ENCODE results near the gene MATN4. TPM values are rescaled to one million over a fixed set of nuclear protein-coding genes. Genes with fewer than 3 reads are reported as not detected.
"Not testable (repeated sequence)": the region's sequence is repeated elsewhere in the genome, so short reads cannot be mapped to it uniquely, and the experiment has no call there.

Gene MATN4
- not detected for total RNA-seq
- polyA plus RNA-seq: not detected

- H3K27ac Mint-ChIP-seq: peak within 1 kb of the TSS in 1 of 7 donors; percentile 79
- H3K36me3 Mint-ChIP-seq: no peaks in the 10 kb centered on the region
- Histone ChIP-seq H3K4me1 (ENCODE audit: insufficient read depth, low read length) (peaks cover 6% of the 10 kb centered on the region), H3K27me3 (ENCODE audit: insufficient read depth, low read length) (peaks cover 6% of the 10 kb centered on the region), H3K4me3 (ENCODE audit: low read length in 2 of 2) (no peak within 1 kb of the TSS), H3K36me3 (ENCODE audit: insufficient read depth, low read length) (no peaks in the 10 kb centered on the region), H3K9me3 (ENCODE audit: control insufficient read depth in 1 of 2, low read length in 2 of 2) (no peaks in the 10 kb centered on the region), H3K27ac (ENCODE audit: low read depth, low read length) (no peak within 1 kb of the TSS)
- intact Hi-C loops (cut with micrococcal nuclease): no loop called here
- CTCF ChIA-PET (ENCODE audit: partially characterized antibody): interaction anchor here (0.7 to 2.3 kb wide), 2 partner anchors 14 to 462 kb away, joined by 3 to 9 read pairs; no protein-coding TSS in a partner anchor
- H3K9me3 Mint-ChIP-seq: peaks cover 0 to 2% (median 0%) of the 10 kb centered on the region in 8 donors
- DNase-seq: no peak
- POLR2A ChIA-PET (ENCODE audit: partially characterized antibody): no interaction called here
- no peak within 1 kb of the TSS for H3K4me3 Mint-ChIP-seq
- peaks cover 25 to 42% of the 10 kb centered on the region in 2 donors for H3K27me3 Mint-ChIP-seq
- peaks cover 3 to 12% (median 8%) of the 10 kb centered on the region in 4 donors for H3K4me1 Mint-ChIP-seq
Measured at GRCh38 chr20:45308117-45308778, at the start of gene MATN4. MATN4 (minus strand) TSS chr20:45308299; CDS start chr20:45305582, 2,717 bp downstream.

- no peak for DNase-seq
- peak overlapping the region in 3 of 8 donors; percentile 10 to 61 (median 57) for H3K4me3 Mint-ChIP-seq
- no peaks in the 10 kb centered on the region for H3K27me3 ChIP-seq (ENCODE audit: insufficient read depth, low read length)
- H3K27ac ChIP-seq (ENCODE audit: low read depth, low read length): peak overlapping the region; percentile 27
- no peak overlapping the region for H3K4me3 ChIP-seq (ENCODE audit: low read length in 2 of 2)
- ChIA-PET POLR2A (ENCODE audit: partially characterized antibody) (interaction anchor here (0.5 to 2.8 kb wide), 3 partner anchors 7 to 410 kb away, joined by 3 to 9 read pairs (median 6); partner anchors contain the start of genes SDC4 and SYS1), CTCF (ENCODE audit: partially characterized antibody) (interaction anchor here (0.7 to 12.6 kb wide), 7 partner anchors 11 to 94 kb away, joined by 3 to 184 read pairs (median 5); no protein-coding TSS in a partner anchor)
- H3K4me1 Mint-ChIP-seq: peaks cover 13 to 54% (median 33%) of the 10 kb centered on the region in 4 donors
- H3K36me3 Mint-ChIP-seq: no peaks in the 10 kb centered on the region
- no peaks in the 10 kb centered on the region for H3K27me3 Mint-ChIP-seq
- no peaks in the 10 kb centered on the region for H3K9me3 ChIP-seq (ENCODE audit: control insufficient read depth in 1 of 2, low read length in 2 of 2)
- H3K36me3 ChIP-seq (ENCODE audit: insufficient read depth, low read length): no peaks in the 10 kb centered on the region
- no peaks in the 10 kb centered on the region for H3K9me3 Mint-ChIP-seq
- H3K4me1 ChIP-seq (ENCODE audit: insufficient read depth, low read length): peaks cover 28% of the 10 kb centered on the region
- intact Hi-C loops (cut with micrococcal nuclease): no loop called here
- peak overlapping the region in 6 of 7 donors; percentile 54 to 77 (median 72) for H3K27ac Mint-ChIP-seq
Measured at GRCh38 chr20:45355209-45356084, 47.3 kb upstream of the MATN4 start.

DNA sequence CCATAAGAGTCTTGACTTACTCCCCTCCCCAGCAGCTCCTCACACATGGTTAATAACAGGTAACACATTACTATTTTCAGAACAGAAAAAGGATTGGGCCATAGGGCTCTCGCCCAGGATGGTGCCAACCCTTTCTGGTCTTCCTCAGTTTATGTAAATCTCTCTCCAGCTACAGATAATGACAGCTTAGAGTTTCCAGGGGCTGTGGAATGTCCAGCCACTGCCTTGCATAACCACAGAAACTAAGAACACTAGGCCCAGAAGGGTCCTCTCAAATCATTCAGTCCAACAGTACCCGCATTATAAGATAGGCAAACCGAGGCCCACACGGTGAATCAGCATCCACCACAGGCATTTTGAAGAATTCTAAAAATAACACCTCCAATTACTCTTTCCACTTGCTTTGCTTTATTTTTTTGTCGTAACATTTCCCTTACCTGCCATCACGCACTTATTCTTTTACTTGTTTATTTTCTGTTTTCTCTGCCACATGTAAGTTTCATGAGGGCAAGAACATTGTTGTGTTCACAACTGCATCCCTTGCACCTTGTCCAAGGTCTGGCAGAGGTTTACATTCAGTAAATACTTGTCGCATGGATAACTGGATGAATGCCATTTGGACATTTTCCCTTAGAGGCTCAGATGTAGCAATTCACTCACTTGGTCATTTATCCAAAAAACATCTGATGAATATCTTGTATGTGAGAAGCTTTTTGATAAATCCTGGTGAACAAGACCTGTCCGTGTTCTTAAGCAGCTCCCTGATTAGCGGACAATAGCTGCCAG, 46.5 kb upstream of the MATN4 start:
- Histone ChIP-seq H3K27ac (ENCODE audit: low read depth, low read length) (no peak overlapping the region), H3K4me1 (ENCODE audit: insufficient read depth, low read length) (peaks cover 28% of the 10 kb centered on the region), H3K9me3 (ENCODE audit: control insufficient read depth in 1 of 2, low read length in 2 of 2) (no peaks in the 10 kb centered on the region), H3K27me3 (ENCODE audit: insufficient read depth, low read length) (no peaks in the 10 kb centered on the region), H3K4me3 (ENCODE audit: low read length in 2 of 2) (no peak overlapping the region), H3K36me3 (ENCODE audit: insufficient read depth, low read length) (no peaks in the 10 kb centered on the region)
- POLR2A ChIA-PET (ENCODE audit: partially characterized antibody): interaction anchor here (0.5 to 1.3 kb wide), 3 partner anchors 8 to 411 kb away, joined by 3 to 6 read pairs (median 3); partner anchors contain the start of gene SYS1
- peak overlapping the region in 5 of 7 donors; percentile 14 to 73 (median 63) for H3K27ac Mint-ChIP-seq
- H3K27me3 Mint-ChIP-seq: no peaks in the 10 kb centered on the region
- no peak for DNase-seq
- H3K36me3 Mint-ChIP-seq: no peaks in the 10 kb centered on the region
- CTCF ChIA-PET (ENCODE audit: partially characterized antibody): interaction anchor here (0.7 to 12.6 kb wide), 11 partner anchors 8 to 95 kb away, joined by 3 to 184 read pairs (median 5); partner anchors contain the start of gene SYS1
- intact Hi-C loops (cut with micrococcal nuclease): no loop called here
- no peaks in the 10 kb centered on the region for H3K9me3 Mint-ChIP-seq
- peaks cover 13 to 54% (median 33%) of the 10 kb centered on the region in 4 donors for H3K4me1 Mint-ChIP-seq
- peak overlapping the region in 1 of 8 donors; percentile 61 for H3K4me3 Mint-ChIP-seq

DNA sequence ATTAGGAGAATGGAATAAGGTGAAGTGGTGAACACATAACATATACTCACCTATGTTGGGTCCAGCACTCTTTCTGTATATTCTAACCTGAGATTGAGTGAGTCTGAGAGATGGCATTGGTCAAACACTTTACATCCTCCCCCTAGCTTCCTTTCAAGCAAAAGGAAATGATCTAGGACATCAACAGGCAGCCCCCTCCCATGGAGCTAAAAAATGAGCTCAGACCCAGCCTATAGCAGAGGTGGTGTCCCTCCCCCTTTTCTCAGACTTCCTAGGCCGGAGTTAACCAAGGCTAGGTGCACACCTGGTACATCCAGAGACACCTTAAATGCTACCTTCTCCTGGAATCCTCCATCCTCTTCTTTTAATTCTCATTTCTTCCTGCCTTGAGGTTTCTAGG, 45.6 kb upstream of the MATN4 start:
- intact Hi-C loops (cut with micrococcal nuclease): no loop called here
- H3K36me3 ChIP-seq (ENCODE audit: insufficient read depth, low read length): no peaks in the 10 kb centered on the region
- H3K4me1 ChIP-seq (ENCODE audit: insufficient read depth, low read length): peaks cover 28% of the 10 kb centered on the region
- no peak overlapping the region for H3K27ac ChIP-seq (ENCODE audit: low read depth, low read length)
- no peak overlapping the region for H3K4me3 ChIP-seq (ENCODE audit: low read length in 2 of 2)
- no peaks in the 10 kb centered on the region for H3K9me3 ChIP-seq (ENCODE audit: control insufficient read depth in 1 of 2, low read length in 2 of 2)
- POLR2A ChIA-PET (ENCODE audit: partially characterized antibody): interaction anchor here (0.6 to 1.8 kb wide), 3 partner anchors 9 to 20 kb away, joined by 3 to 6 read pairs (median 4); partner anchors contain the start of gene SYS1
- H3K4me1 Mint-ChIP-seq: peaks cover 13 to 53% (median 32%) of the 10 kb centered on the region in 4 donors
- H3K27me3 Mint-ChIP-seq: no peaks in the 10 kb centered on the region
- no peaks in the 10 kb centered on the region for H3K36me3 Mint-ChIP-seq
- no peak for DNase-seq
- CTCF ChIA-PET (ENCODE audit: partially characterized antibody): interaction anchor here (1.3 to 12.6 kb wide), 5 partner anchors 9 to 83 kb away, joined by 4 to 184 read pairs (median 7); partner anchors contain the start of gene SYS1
- H3K27me3 ChIP-seq (ENCODE audit: insufficient read depth, low read length): no peaks in the 10 kb centered on the region
- peak overlapping the region in 5 of 7 donors; percentile 16 to 63 (median 58) for H3K27ac Mint-ChIP-seq
- H3K4me3 Mint-ChIP-seq: no peak overlapping the region
- H3K9me3 Mint-ChIP-seq: no peaks in the 10 kb centered on the region

DNA sequence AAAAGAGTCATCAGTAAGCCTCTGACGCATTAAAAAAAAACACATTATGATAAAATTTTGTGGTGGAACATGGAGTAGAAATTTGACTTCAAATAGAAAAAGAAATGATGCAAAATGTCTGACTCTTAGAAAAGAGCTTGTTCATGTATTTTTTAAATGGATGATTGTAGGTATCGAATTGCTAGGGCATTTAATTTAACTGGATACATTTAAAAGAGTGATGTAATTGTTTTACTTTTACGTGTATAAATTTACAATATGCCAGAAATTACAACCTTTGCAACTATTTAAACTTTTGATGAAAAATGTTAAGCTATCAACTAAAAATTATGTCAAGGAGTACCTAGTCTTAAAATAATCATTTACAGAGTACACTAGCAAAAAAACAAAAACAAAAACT, 44.6 kb upstream of the MATN4 start:
- H3K9me3 Mint-ChIP-seq: no peaks in the 10 kb centered on the region
- no peaks in the 10 kb centered on the region for H3K27me3 Mint-ChIP-seq
- H3K36me3 Mint-ChIP-seq: no peaks in the 10 kb centered on the region
- DNase-seq: no peak
- CTCF ChIA-PET (ENCODE audit: partially characterized antibody): interaction anchor here (1.0 to 1.9 kb wide), 4 partner anchors 10 to 84 kb away, joined by 3 to 13 read pairs (median 4); partner anchors contain the start of gene SYS1
- H3K36me3 ChIP-seq (ENCODE audit: insufficient read depth, low read length): no peaks in the 10 kb centered on the region
- H3K27me3 ChIP-seq (ENCODE audit: insufficient read depth, low read length): no peaks in the 10 kb centered on the region
- peaks cover 27% of the 10 kb centered on the region for H3K4me1 ChIP-seq (ENCODE audit: insufficient read depth, low read length)
- no peak overlapping the region for H3K27ac ChIP-seq (ENCODE audit: low read depth, low read length)
- H3K9me3 ChIP-seq (ENCODE audit: control insufficient read depth in 1 of 2, low read length in 2 of 2): no peaks in the 10 kb centered on the region
- intact Hi-C loops (cut with micrococcal nuclease): no loop called here
- POLR2A ChIA-PET (ENCODE audit: partially characterized antibody): interaction anchor here (0.7 to 1.8 kb wide), 2 partner anchors 10 to 21 kb away, joined by 4 to 9 read pairs; partner anchors contain the start of gene SYS1
- H3K4me3 Mint-ChIP-seq: no peak overlapping the region
- H3K27ac Mint-ChIP-seq: no peak overlapping the region
- peaks cover 11 to 43% (median 27%) of the 10 kb centered on the region in 4 donors for H3K4me1 Mint-ChIP-seq
- no peak overlapping the region for H3K4me3 ChIP-seq (ENCODE audit: low read length in 2 of 2)

- POLR2A ChIA-PET (ENCODE audit: partially characterized antibody); H3K27ac ChIP-seq (ENCODE audit: low read depth, low read length); H3K9me3 ChIP-seq (ENCODE audit: control insufficient read depth in 1 of 2, low read length in 2 of 2); H3K4me3 ChIP-seq (ENCODE audit: low read length in 2 of 2); H3K27ac Mint-ChIP-seq; H3K36me3 ChIP-seq (ENCODE audit: insufficient read depth, low read length); H3K36me3 Mint-ChIP-seq; H3K9me3 Mint-ChIP-seq; intact Hi-C loops (cut with micrococcal nuclease); H3K27me3 Mint-ChIP-seq; DNase-seq; H3K27me3 ChIP-seq (ENCODE audit: insufficient read depth, low read length); H3K4me3 Mint-ChIP-seq: not testable (repeated sequence)
- peaks cover 12 to 48% (median 27%) of the 10 kb centered on the region in 4 donors for H3K4me1 Mint-ChIP-seq
- peaks cover 34% of the 10 kb centered on the region for H3K4me1 ChIP-seq (ENCODE audit: insufficient read depth, low read length)
- CTCF ChIA-PET (ENCODE audit: partially characterized antibody): interaction anchor here (0.8 to 1.7 kb wide), 5 partner anchors 12 to 99 kb away, joined by 3 to 5 read pairs (median 4); partner anchors contain the start of gene SYS1
Measured at GRCh38 chr20:45350795-45351194, 42.7 kb upstream of the MATN4 start.
